Choroid plexus epithelial cell (primary cell): ENCODE data around the gene POLD1.

Experiments used
- DNase-seq: peaks from one replicate; pipeline ENCODE4 v3.0.0-alpha.2; 2010; ENCODE audit warnings: low read depth
- H3K4me3 ChIP-seq: 2 replicates; pipeline ENCODE4 v1.5.1; 2011; ENCODE audit warnings: low read depth, mild to moderate bottlenecking, control low read depth, low read length, moderate library complexity
- CTCF ChIP-seq: conservative IDR thresholded peaks from 2 replicates; pipeline ENCODE4 v1.5.1; 2011; ENCODE audit warnings: low read depth, mild to moderate bottlenecking, control low read depth, inconsistent platforms, low read length, moderate library complexity

Gene POLD1

GRCh38 chr19:50399368-50399745, 15.2 kb downstream of the POLD1 start:
- no peak overlapping the region for H3K4me3 ChIP-seq
- no peak for TF ChIP-seq CTCF
- DNase-seq, result no peak

- DNase-seq, result no peak
- no peak for TF ChIP-seq CTCF
Observed at GRCh38 chr19:50401605-50402450, 17.7 kb downstream of the POLD1 start.

GRCh38 chr19:50402544-50403301, 18.6 kb downstream of the POLD1 start:
- no peak for DNase-seq
- no peak for TF ChIP-seq CTCF

More at GRCh38 chr19:50401605-50402450, 17.7 kb downstream of the POLD1 start:
- no peak overlapping the region for H3K4me3 ChIP-seq

DNA sequence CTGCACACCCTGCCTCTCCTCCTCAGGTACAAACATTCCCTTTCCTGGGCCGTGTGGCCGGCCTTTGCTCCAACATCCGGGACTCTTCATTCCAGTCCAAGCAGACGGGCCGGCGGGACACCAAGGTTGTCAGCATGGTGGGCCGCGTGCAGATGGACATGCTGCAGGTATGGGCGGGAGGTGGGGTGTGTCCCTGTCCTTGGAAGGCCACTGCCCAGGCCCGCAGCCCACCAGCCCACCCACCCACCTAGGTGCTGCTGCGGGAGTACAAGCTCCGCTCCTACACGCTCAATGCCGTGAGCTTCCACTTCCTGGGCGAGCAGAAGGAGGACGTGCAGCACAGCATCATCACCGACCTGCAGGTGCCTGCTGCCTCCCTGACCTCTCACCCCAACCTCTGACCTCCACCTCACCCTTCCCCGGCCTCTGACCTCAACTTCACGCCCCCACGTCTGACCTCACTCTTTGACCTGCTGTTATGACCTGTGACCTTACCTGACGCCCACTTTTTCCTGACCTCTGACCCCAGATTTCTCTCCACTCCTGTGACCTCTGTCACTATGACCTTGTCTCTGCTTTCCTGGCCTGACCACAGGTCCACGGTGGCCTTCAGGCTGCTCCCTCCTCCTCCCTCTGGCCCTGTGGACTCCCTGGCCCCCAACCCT, 22.1 kb downstream of the POLD1 start:
- H3K4me3 ChIP-seq, result no peak overlapping the region
- TF ChIP-seq CTCF, result no peak
- DNase-seq, result no peak

More at GRCh38 chr19:50402544-50403301, 18.6 kb downstream of the POLD1 start:
- H3K4me3 ChIP-seq, result no peak overlapping the region

- H3K4me3 ChIP-seq, result no peak overlapping the region
- DNase-seq, result no peak
- TF ChIP-seq CTCF, result no peak
Observed at GRCh38 chr19:50406829-50407228, 22.7 kb downstream of the POLD1 start.

- DNase-seq, result no peak
- H3K4me3 ChIP-seq, result no peak overlapping the region
- no peak for TF ChIP-seq CTCF
Observed at GRCh38 chr19:50409347-50409746, 25.2 kb downstream of the POLD1 start.
